ENCODE results near the gene TMED1.
"Not testable (repeated sequence)": the region's sequence is repeated elsewhere in the genome, so short reads cannot be mapped to it uniquely, and the experiment has no call there.

TMED1 gene, protein sequence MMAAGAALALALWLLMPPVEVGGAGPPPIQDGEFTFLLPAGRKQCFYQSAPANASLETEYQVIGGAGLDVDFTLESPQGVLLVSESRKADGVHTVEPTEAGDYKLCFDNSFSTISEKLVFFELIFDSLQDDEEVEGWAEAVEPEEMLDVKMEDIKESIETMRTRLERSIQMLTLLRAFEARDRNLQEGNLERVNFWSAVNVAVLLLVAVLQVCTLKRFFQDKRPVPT

DNA sequence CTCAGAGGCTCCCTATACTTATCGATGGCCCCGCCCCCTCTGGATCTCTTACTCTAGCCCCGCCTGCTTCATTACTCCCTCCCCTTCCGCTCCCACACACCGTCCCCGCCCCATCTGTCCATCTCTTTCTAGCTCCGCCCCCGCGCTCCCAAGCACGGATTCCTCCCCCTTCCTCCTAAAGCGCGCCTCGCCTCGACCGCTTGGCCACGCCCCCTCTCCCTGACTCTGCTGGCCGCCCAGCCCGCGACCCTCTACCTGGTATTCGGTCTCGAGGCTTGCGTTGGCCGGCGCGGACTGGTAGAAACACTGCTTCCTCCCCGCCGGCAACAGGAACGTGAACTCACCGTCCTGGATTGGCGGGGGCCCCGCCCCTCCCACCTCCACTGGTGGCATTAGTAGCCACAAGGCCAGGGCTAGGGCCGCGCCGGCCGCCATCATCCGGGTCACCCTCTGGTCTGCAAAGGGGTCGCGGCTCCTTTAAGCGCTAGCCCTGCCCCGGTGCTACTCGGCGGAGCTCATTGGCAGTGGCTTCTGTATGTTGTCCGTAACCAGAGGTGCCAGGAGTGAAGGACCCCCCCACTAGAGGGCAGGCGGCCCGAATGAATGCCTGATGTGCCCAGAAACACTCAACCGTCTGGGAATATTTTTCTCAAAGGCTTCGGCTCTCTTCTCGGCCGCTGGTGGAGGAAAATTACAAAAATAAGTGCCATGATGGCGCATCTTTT, at the start of gene TMED1:
Gene TMED1, minus strand, starts transcription at position 459 of the 725 bp plus-strand sequence. Its CDS starts 21 bp downstream, at position 438.
- peak; percentile 90 to 93 for ATAC-seq

DNA sequence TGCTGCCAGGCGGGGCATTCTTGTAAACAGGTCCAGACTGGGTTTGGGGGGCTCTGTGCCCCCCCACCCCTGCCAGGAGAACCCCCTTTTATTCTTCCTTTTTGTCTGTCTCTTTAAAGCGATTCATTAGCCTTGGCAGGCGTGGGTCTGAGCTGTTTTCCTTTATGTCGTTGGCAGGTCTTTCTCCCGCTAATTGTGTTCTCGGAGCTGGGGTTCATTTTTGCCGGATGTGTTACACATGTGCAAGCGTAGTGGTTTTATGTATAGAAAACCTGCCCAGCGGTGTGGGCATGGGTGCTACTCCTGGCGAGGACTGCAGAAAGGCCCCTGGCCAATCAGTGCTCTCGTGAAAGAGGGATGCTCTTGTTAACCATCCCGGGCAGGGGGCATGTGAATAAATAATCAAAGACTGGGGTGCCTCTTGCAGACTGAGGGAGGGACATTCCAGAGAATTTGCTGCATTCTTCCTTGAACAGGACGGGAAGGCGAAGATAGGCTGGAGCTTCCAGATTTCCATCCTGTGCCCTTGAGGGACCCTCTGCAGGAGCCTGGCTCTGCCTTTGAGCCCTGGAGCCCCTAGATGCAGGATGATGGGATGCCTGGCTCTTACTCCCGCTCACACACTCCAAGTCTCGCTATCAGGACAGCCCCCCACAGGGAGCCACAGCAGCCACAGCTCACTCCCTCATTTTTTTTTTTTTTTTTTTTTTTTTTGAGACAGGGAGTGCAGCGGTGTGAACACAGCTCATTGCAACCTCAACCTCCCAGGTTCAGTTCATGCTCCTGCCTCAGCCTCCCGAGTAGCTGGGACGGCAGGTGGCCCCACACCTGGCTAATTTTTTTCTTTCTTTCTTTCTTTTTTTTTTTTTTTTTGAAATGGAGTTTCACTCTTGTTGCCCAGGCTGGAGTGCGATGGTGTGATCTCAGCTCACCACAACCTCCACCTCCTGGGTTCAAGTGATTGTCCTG, 49.5 kb upstream of the TMED1 start:
- ATAC-seq, result no peak

DNA sequence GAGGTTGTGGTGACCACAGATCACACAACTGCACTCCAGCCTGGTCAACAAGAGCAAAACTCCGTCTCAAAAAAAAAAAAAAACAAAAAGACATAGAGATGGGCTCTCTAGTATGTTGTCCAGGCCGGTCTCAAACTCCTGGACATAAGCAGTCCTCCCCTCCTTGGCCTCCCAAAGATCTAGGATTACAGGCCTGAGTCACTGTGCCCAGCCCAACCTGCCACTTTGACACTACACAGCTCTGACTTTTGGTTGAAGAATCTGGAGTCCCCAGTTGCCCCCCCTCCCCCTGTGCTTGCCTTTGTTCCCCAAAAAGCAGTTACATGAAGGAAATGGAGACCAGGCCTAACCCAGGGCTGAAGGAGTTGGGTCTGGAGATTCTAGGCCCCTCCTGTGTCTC, 48.3 kb upstream of the TMED1 start:
- no peak for ATAC-seq

DNA sequence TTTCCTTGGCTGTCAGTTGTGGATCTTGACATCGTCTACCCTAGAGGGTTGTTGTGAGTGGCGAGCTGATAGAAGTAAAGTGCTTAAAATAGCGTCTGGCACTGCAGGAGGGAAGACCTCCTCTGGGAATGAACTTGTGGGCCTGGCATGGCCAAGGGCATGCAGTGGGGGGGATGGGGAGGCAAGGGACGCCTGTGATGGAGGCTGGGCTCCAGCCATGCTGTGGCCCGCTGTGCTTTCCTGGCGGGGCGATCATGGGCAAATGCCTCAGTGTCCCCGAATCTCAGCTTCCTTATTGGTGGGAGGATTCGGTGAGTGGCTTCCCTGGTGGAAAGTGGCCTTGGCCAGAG, 46.1 kb upstream of the TMED1 start:
- no peak for ATAC-seq

DNA sequence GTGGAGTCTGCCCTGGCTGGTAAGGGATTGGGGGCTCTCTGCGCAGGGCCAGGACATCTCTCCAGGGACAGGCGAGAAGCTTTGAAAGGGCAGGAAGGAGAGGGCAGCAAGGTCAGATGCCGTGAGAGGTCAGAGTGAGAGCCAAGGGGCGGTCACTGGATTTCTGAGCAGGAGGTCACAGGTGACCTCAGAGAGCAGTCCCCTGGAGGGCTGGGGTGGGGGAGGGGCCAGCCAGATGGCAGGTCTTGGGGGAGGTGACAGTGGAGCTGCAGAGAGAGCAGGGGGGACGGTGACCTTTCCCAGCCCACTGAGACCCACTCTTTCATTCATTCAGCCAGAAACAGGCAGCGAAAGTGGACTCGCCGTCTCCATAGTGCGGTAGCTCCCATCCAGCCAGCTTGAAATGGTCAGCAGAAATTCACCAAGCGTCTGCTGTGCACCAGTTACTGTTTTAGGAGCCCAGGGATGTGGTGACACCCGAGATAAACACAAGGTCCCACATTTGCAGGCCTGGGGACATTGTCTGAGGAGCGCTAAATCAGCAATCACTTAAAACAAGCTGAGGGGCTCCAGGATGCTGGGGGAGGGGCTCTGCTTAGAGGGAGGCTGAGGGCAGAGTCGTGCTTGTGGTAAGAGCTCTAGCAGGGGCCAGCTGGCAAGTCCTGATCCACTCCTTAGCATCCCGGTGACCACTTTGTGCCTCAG, 45.5 kb upstream of the TMED1 start:
- no peak for ATAC-seq

DNA sequence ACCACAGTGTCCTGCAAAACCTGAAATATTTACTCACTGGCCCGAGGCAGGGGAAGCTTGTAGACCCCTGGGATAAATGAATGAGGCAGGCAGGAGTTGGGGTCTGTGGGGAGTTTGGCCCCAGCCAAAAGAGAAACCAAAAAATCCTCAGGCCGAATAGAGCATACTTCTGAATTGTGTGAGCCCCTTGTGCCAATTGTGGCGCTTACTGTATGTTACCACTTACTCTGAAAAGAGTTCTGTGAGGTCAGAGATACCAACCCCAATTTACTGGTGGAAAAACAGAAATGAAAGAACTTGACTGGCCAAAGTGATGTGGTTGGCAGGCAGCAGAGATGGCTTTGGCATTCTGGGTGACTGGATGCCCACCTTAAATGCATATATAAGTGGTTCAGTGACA, 42.2 kb upstream of the TMED1 start:
- ATAC-seq, result no peak

DNA sequence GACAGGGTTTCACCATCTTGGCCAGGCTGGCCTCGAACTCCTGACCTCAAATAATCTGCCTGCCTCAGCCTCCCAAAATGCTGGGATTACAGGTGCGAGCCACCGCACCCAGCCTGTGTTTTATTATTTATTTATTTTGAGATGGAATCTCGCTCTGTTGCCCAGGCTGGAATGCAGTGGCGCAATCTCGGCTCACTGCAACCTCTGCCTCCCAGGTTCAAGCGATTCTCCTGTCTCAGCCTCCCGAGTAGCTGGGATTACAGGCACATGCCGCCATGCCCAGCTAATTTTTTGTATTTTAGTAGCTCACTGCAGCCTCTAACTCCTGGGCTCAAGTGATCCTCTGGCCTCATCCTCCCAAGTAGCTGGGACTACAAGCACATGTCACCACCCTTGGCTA, 41.6 kb upstream of the TMED1 start:
- ATAC-seq, result not testable (repeated sequence)

DNA sequence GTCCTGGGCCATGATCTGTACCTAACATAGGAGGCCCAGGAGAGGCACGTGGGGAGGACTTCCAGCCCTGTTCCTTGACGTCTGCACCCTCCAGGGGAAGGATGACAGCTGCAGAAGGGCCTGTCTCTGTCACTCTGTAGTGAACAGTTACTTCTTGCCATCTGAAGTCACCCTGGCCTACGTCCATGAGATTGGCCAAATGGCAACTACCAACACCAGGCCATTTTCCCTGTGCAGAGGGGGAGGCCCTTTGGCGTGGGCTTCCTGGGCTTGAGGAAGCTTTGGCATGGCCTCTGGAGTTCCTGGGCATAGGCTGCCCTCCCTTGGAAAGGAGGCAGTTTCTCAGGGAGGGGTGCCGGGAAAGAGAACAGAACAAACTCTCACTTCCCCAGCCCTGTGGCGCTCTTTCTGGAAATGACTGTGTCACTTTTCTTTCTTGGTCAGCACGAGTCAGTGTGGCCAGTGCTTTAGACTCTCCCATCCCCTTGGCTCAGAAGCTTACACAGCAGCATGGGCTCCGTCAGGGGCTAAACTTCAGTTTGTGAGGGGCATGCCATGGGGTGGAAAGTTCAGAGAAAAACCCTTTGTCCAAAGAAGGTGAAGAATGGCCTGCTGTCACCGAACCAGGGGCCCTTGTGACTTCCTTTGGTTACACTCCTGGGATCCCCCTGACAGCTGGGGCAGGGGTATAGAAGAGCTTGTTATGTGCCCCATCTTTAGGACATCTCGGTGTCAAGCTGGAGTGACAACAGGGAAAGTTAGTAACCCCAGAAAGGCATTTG, 40.6 kb upstream of the TMED1 start:
- ATAC-seq, result peak; percentile 23 to 46

DNA sequence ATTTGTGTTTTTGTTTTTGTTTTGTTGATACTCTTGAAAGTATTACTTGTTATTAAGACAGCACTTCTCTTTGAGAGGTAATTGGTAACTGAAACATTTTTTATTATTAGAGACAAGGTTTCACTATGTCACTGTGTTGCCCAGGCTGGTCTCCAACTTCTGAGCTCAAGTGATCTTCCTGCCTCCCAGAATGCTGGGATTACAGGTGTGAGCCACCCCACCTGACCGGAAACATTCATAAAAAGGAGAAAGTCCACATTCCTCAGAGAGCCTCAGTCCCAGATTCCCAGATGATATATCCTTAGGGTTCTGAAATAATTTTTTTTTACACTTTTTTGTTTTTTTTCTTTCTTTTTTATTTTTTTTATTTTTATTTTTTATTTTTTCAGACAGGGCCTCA, 38.0 kb upstream of the TMED1 start:
- ATAC-seq, result no peak

DNA sequence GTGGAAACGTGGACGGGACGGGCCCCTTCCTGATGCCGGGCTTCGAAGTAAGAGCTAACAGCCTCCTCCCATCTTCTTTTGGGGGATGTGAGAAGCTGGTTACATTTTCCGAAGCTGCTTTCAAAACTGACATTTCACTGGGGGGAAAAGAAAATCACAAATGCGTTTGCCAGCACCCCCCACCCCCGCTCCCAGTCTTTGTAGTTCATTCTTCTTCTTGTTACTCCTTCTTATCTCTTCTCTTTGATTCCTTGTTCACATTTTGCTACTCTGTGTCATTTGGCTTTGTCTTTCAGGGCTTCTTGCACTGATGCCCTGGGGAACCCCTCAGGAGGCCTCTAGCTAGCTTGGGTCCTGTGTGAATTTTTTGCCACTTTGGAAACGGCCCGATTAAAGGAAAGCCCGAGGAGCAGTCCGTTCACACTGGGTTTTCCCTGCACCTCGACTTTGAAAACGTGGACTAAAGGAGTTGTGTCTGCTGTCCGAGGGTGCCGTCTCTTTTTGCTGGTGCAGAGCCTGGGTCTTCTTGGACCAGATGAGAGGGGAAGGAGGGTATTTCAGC, 36.6 kb upstream of the TMED1 start:
- no peak for ATAC-seq

DNA sequence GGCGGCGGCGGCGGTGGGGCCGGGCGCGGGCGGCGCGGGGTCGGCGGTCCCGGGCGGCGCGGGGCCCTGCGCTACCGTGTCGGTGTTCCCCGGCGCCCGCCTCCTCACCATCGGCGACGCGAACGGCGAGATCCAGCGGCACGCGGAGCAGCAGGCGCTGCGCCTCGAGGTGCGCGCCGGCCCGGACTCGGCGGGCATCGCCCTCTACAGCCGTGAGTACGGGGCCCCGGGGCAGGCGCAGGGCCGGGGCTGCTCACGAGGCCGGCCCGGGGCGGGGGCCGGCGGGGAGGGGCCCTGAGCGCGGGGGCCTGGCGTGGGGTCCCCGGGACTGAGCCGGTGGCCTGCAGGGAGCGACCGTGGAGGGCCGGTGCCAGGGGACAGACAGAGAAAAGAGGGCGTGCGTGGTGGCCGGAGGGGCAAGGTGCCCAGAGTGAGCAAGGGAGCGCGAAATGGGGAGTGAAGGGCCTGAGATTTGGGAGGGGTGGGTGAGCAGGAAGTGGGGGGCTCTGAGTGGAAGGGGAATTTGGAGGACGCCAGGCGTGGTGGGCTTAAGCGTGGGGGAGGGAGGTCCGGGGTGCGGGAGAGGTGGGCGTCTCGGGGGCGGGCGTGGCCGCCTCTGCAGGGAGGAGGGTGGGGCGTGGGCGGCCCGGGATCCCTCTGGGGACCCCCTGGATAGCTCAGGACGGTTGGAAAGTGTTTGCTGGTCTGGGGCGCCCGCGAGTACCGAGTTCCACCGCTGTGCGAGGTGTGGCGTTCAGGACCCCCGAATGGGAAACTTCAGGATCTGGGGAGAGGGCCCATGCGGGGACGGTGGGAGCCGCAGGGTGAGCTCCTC, 35.9 kb upstream of the TMED1 start:
- ATAC-seq, result no peak

DNA sequence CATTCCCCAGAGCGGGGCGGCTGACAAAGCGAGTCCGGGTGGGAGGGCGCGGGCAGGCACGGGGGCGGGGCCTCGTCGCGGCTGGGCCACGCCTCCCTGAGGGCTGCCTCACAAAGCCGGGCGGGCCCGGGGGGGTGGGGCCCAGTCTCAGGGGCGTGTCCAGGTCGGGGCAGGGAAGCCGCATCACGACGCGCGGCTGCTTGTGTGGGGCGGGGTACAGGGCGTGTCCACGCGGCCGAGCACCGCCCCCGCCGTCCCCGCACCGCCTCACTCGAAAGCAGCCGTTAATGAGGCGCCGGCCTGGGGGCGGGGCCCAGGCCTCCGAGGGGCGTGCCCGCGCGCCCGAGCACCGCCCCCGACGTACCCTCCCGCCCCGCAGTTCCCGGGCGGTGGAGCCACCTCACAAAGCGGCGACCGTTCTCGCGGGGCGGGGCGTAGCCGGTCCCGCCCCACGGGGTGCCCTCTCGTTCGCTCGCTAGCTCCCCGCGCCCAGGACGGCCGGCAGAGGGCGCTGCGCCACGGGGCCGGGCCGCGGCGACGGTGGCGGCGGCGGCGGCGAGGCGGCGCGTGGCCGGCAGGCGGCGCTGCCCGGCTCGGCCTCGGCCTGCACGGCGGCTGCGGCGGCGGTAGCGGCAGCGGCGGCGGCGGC, 35.1 kb upstream of the TMED1 start, which contains the start of gene CARM1:
Gene CARM1, plus strand, starts transcription at position 599 of the 649 bp plus-strand sequence. CDS start 150 bp downstream, outside the sequence.
- ATAC-seq, result peak; percentile 86 to 91

DNA sequence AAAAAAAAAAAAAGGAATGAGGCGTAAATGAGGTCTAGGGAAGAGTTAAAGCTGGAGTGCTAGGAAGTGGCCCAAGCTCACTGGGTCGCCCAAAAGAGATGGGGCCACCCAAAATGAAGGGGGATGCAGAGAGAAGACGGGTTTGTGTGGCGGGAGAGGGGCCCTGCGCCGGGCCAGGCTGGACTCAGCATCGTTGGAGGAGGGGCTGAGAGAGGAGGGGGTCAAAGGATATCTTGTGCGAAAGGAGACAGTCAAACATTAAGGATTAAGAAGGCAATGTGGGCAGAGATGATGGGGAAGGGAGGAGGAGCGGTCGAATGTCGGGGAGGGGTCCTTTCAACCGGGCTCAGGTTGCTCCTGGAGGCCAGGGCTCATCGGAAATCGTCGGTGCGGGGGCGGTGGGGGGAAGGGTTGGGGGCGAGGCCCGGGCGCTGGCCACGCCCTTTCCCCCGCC, 34.5 kb upstream of the TMED1 start:
- no peak for ATAC-seq

DNA sequence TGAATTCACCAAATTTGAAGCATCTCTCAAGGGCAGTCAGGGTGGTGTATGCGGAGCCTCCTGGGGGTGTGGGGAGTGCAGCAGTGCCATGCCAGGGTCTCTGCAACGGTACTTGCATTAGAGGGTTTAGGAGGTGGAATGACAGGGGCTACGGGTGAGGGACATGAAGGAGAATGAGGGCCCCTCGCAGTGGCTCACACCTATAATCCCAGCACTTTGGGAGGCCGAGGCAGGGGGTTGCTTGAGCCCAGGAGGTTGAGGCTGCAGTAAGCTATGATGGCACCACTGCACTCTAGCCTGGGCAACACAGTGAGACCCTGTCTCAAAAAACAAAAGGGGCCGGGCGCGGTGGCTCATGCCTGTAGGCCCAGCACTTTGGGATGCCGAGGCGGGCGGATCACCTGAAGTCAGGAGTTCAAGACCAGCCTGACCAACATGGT, 33.9 kb upstream of the TMED1 start:
- ATAC-seq, result not testable (repeated sequence)

DNA sequence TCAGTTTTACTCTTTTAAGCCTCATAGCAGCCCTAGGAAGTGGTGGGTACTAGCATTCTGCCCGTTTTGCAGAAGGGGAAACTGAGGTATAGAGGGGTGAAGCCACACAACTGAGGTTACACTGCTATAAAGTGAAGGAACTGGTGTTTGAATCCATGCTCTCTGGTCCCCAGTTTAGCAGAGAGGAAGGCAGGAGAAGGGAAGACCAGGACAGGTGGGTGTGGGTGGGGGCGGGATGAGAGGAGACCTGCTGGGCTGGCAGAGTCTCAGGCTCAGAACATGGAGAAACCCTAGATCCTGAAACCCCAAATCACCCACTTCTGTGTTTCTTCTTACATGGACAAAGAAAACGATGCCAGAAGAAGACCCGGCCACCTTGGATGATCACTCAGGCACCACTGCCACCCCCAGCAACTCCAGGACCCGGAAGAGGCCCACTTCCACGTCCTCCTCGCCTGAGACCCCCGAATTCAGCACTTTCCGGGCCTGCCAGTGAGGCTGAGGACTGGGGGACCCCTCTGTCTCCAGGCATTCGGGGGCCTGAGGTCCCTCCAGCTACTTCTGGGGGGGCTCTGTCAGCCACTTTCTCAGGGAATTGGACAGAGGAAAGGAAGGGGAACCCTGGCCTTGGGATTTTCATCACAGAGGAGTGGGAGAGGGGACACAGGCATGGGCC, 33.0 kb upstream of the TMED1 start:
- ATAC-seq, result no peak

DNA sequence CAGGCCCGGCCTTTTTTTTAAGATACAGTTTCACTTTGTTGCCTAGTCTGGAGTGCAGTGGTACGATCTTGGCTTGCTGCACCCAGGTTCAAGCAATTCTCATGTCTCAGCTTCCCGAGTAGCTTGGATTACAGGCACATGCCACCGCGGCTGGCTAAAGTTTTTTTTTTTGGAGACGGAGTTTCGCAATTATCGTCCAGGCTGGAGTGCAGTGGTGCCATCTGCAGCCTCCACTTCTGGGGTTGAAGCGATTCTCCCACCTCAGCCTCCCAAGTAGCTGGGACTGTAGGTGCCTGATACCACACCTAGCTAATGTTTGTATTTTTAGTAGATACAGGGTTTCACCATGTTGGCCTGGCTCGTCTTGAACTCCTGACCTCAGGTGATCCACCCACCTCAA, 30.5 kb upstream of the TMED1 start:
- ATAC-seq, result no peak

DNA sequence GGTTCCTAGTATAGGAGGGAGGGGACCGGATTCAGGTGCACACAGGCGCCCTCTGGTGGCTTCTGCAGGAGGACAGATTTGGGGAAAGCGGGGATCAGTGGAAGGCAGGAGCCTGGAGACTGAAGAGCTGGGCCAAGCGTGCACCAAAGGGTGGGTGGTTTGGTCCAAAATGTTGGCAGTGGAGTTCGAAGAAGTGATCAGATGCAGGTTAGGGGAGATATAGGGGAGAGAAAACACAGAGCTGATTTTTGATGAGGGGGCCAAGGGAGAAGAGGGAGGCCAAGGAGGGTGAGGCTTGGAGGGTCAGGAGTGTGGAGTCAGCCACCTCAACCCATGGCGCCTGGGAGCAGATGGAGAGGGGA, 28.5 kb upstream of the TMED1 start:
- peak; percentile 87 to 88 for ATAC-seq

DNA sequence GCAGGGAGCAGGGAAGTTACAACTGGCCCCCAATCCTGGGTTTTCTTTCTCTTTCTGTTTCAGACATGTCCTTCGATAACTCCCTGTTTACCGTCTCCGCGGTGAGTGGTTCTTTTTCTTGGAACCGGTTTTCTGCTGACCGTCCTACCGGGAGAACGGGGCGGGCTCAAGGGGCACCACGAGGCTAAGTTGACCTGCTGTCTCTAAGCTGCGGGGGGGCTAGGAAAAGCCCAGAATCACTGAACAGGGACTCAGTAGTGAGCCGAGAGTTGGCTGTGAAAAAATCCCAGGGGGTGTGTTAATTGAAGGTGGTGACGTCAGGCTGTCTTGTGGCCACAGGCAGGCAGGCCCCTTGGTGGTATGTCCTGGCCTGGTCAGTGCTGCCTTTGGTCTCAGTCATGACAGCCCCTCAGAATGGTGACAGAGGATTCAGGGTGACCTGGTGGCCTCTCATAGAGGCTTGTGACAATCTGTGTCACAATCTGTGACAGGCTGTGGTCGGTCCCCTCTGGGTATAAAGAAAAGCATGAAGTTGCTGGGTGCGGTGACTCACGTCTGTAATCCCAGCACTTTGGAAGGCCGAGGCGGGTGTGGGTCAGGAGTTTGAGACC, 27.2 kb upstream of the TMED1 start:
- ATAC-seq, result no peak
